Measurements from ENCODE around the gene PHKG1. TPM values are rescaled to one million over a fixed set of nuclear protein-coding genes. Genes with fewer than 3 reads are reported as not detected.

The PHKG1 gene
- total RNA-seq, 2 experiments from 2014 or later, result 9.7 to 11.5 TPM

DNA sequence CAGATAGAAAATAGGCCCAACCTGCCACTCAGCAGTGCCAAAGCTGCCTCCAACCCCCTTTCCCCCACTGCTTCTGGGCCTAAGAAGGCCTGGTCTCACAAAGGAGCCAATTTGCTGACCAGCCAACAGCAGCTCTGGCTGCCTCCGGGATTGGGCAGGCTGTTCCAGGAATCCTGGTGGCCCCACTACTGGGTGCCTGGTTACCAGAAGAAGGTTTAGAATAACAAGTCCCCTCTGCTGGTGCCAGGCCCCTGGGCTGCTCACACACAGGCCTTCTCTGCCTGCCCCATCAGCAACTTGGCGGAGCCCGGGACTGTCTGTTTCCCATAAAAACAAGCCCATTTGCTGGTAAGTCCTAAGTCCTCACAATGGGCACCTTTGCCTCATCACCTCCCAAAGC lies 1.2 kb downstream of the PHKG1 start:
- ChIA-PET POLR2A (interaction anchor here (1.4 kb wide), 1 partner anchor 15 kb away, joined by 6 read pairs; the partner anchor contains the start of gene CHCHD2), CTCF (no interaction called here)
- Mint-ChIP-seq H3K9me3 (no peaks in the 10 kb centered on the region), H3K27me3 (no peaks in the 10 kb centered on the region), H3K4me3 (no peak overlapping the region), H3K27ac (no peak overlapping the region), H3K36me3 (ENCODE audit: low read depth) (peaks cover 18% of the 10 kb centered on the region), H3K4me1 (ENCODE audit: low read depth) (no peaks in the 10 kb centered on the region)
- Histone ChIP-seq H3K27ac (ENCODE audit: low read depth in 1 of 2, low read length in 2 of 2) (no peak overlapping the region), H3K36me3 (ENCODE audit: insufficient read depth, low read length) (peaks cover 2% of the 10 kb centered on the region), H3K9me3 (ENCODE audit: control insufficient read depth in 1 of 2, insufficient read depth in 1 of 2, low read length in 2 of 2) (no peaks in the 10 kb centered on the region), H3K4me3 (ENCODE audit: low read length) (no peak overlapping the region), H3K27me3 (ENCODE audit: control insufficient read depth in 1 of 2, insufficient read depth in 2 of 2, low read length in 2 of 2) (no peaks in the 10 kb centered on the region), H3K4me1 (ENCODE audit: insufficient read depth, low read length) (no peaks in the 10 kb centered on the region)
- no peak for ATAC-seq (ENCODE audit: poor library complexity)
- TF ChIP-seq, protein P1, sequence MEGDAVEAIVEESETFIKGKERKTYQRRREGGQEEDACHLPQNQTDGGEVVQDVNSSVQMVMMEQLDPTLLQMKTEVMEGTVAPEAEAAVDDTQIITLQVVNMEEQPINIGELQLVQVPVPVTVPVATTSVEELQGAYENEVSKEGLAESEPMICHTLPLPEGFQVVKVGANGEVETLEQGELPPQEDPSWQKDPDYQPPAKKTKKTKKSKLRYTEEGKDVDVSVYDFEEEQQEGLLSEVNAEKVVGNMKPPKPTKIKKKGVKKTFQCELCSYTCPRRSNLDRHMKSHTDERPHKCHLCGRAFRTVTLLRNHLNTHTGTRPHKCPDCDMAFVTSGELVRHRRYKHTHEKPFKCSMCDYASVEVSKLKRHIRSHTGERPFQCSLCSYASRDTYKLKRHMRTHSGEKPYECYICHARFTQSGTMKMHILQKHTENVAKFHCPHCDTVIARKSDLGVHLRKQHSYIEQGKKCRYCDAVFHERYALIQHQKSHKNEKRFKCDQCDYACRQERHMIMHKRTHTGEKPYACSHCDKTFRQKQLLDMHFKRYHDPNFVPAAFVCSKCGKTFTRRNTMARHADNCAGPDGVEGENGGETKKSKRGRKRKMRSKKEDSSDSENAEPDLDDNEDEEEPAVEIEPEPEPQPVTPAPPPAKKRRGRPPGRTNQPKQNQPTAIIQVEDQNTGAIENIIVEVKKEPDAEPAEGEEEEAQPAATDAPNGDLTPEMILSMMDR (IDR thresholded peaks at IDR 0.05), result no peak
- intact Hi-C loops (cut with DNase I, micrococcal nuclease), result no loop called here
- no peak for DNase-seq

DNA sequence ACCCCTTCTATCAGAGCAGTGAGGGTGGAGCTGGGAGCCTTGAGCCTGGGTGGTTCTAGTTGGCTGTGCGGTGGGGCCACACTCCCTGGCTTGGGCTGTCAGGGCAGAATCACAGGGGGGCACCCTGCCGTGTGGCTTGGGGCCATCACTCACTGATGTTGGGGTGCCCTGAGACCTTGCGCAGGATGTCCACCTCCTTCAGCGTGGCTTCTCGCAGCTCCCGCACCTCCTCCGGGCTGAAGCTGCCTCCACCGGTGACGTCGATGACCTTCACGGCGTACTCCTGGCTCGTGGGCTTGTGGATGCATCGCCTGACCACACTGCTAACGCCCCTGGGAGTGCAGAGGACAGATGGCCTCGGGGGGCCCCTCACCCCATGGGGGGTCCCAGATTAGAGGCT lies 5.3 kb downstream of the PHKG1 start:
- H3K9me3 Mint-ChIP-seq, result no peaks in the 10 kb centered on the region
- H3K36me3 Mint-ChIP-seq (ENCODE audit: low read depth), result peaks cover 28% of the 10 kb centered on the region
- no peaks in the 10 kb centered on the region for H3K27me3 Mint-ChIP-seq
- Histone ChIP-seq H3K9me3 (ENCODE audit: control insufficient read depth in 1 of 2, insufficient read depth in 1 of 2, low read length in 2 of 2) (no peaks in the 10 kb centered on the region), H3K4me3 (ENCODE audit: low read length) (no peak overlapping the region), H3K36me3 (ENCODE audit: insufficient read depth, low read length) (peaks cover 4% of the 10 kb centered on the region), H3K27ac (ENCODE audit: low read depth in 1 of 2, low read length in 2 of 2) (no peak overlapping the region), H3K27me3 (ENCODE audit: control insufficient read depth in 1 of 2, insufficient read depth in 2 of 2, low read length in 2 of 2) (no peaks in the 10 kb centered on the region), H3K4me1 (ENCODE audit: insufficient read depth, low read length) (no peaks in the 10 kb centered on the region)
- DNase-seq, result no peak
- no peak overlapping the region for H3K4me3 Mint-ChIP-seq
- H3K27ac Mint-ChIP-seq, result no peak overlapping the region
- H3K4me1 Mint-ChIP-seq (ENCODE audit: low read depth), result no peaks in the 10 kb centered on the region
- ChIA-PET POLR2A (no interaction called here), CTCF (interaction anchor here (0.7 kb wide), 1 partner anchor 623 kb away, joined by 4 read pairs; no protein-coding TSS in a partner anchor)
- ATAC-seq (ENCODE audit: poor library complexity), result no peak
- TF ChIP-seq, protein P1 (IDR thresholded peaks at IDR 0.05), result no peak
- intact Hi-C loops (cut with DNase I, micrococcal nuclease), result no loop called here

DNA sequence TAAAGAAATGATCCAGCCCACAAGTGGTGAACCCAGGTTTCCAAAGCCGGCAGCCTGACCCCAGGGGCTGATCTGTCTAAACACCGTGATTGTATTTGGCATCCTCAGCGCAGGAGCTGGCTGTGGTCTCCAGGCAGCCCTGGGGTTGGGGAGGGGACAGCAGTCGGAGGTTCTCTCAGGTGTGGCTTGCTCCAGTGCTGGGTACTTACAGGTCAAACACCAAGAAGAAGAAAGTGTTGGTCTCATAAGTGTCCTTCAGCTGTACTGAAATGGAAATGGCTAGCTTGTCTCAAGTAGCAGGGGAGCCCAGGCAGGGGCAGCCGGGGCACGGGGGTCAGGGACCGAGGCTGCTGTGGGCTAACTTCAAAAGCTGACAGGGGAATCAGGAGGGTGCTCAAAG lies 6.0 kb downstream of the PHKG1 start:
- no peak overlapping the region for H3K27ac ChIP-seq (ENCODE audit: low read depth in 1 of 2, low read length in 2 of 2)
- Mint-ChIP-seq H3K9me3 (no peaks in the 10 kb centered on the region), H3K27me3 (no peaks in the 10 kb centered on the region), H3K4me1 (ENCODE audit: low read depth) (no peaks in the 10 kb centered on the region), H3K27ac (no peak overlapping the region), H3K36me3 (ENCODE audit: low read depth) (peaks cover 35% of the 10 kb centered on the region), H3K4me3 (no peak overlapping the region)
- peaks cover 8% of the 10 kb centered on the region for H3K36me3 ChIP-seq (ENCODE audit: insufficient read depth, low read length)
- H3K9me3 ChIP-seq (ENCODE audit: control insufficient read depth in 1 of 2, insufficient read depth in 1 of 2, low read length in 2 of 2), result no peaks in the 10 kb centered on the region
- DNase-seq (no peak), ATAC-seq (ENCODE audit: poor library complexity) (no peak)
- intact Hi-C loops (cut with DNase I, micrococcal nuclease), result no loop called here
- ChIA-PET POLR2A (no interaction called here), CTCF (no interaction called here)
- no peak overlapping the region for H3K4me3 ChIP-seq (ENCODE audit: low read length)
- TF ChIP-seq, protein P1 (IDR thresholded peaks at IDR 0.05), result no peak
- H3K27me3 ChIP-seq (ENCODE audit: control insufficient read depth in 1 of 2, insufficient read depth in 2 of 2, low read length in 2 of 2), result no peaks in the 10 kb centered on the region
- H3K4me1 ChIP-seq (ENCODE audit: insufficient read depth, low read length), result no peaks in the 10 kb centered on the region
